ENCODE data around the gene PRR5.
"Not testable (repeated sequence)": the region's sequence is repeated elsewhere in the genome, so short reads cannot be mapped to it uniquely, and the experiment has no call there.

PRR5 gene

GRCh38 chr22:44701824-44702478 lies at the start of gene PRR5:
Gene PRR5 (plus strand): TSS chr22:44702204. CDS start chr22:44702475, 271 bp downstream.
- no peak for DNase-seq

DNA sequence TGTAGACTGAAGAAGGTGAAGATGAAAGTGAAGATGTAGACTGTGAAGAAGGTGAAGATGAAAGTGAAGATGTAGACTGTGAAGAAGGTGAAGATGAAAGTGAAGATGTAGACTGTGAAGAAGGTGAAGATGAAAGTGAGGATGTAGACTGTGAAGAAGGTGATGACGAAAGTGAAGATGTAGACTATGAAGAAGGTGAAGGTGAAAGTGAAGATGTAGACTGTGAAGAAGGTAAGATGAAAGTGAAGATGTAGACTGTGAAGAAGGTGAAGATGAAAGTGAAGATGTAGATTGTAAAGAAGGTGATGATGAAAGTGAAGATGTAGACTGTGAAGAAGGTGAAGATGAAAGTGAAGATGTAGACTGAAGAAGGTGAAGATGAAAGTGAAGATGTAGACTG lies 49.1 kb upstream of the PRR5 start:
- DNase-seq: not testable (repeated sequence)

- no peak for DNase-seq
These were observed 43.6 kb upstream of the PRR5 start for GRCh38 chr22:44658311-44658953.

- peak; percentile 47 for DNase-seq
These were observed 42.9 kb upstream of the PRR5 start for GRCh38 chr22:44659140-44659539.

DNA sequence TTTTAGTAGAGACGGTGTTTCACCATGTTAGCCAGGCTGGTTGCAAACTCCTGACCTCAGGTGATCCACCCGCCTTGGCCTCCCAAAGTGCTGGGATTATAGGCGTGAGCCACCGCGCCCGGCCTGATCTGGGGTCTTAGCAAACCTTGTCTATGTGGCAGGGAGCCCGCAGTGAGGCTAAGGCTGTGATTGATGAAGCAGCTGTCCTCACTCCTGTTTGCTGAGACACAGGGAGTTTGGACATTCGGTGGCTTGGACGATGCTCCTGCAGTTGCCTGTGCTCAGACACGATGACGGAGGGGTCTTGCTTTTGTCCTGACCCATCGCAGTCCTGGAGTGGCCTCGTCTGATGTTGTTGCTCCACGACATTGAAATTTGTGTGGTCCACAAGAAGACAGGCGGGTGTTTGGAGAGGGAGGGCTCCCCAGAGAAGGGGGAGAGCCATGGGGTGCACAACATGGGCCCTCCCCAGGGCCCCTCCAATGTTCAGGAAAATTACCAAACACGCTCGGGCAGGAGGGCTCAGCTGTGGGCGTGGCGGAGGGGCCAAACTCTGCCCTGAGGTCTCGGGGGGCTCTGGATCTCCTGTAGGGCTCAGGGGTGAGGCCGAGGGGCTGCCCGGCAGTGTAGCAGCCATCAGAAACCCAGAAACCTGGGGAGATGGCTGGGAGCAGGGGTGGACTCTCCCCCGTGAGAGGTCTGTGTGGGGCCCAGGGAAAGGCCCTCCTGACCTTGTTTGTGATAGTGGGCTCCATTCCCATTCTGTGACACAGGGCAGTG lies 41.8 kb upstream of the PRR5 start:
- no peak for DNase-seq

DNA sequence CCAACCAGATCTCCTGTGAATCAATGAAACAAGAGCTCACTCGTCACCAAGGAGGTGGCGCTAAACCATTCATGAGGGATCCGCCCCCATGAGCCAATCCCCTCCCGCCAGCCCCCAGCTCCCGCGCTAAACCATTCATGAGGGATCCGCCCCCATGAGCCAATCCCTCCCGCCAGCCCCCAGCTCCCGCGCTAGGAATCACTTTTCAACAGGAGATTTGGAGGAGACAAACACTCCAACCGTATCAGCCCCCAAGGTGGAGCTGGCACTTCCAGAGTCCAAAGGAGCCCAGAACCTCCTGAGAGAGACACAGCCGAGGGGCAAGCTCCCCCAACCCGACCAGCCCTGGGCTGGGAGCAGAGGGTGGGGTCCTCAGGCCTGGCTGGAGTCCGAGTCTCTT lies 40.9 kb upstream of the PRR5 start:
- DNase-seq: no peak

DNA sequence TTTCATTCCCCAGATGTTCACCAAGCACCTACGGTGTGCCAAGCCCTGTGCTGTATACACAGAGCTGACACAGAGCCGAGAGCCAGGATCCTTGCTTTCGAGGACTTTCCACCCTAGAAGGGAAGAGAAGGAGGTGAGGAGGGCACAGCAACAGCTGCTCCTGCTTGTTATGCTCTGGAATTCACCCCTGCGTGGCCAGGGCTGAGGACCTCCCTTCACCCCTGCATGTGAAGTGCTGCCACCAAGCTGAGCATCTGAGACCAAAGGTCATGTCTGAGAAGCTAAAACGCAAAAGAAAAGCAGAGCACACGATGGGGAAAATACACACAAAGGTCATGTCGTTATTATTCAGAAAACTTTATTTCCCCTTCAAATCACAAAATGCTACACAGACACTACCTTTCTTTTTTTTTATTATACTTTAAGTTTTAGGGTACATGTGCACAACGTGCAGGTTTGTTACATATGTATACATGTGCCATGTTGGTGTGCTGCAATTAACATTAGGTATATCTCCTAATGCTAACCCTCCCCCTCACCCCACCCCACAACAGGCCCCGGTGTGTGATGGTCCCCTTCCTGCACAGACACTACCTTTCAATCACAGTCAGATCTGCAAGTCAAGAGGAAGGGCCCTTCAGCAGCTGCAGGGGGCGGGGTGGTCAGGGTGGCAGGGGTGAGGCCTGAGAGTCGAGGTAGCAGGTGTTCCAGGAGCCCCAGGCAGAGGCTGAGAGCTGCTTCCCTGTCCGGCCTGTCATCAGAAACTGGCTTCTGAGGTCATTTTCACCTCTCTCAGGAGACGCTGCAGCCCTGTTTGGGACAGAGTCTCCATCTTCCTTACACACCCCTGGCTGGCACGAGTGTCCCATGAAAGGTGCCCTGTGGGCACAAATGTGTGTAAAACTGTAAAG lies 40.1 kb upstream of the PRR5 start:
- no peak for DNase-seq

GRCh38 chr22:44663256-44663999 lies 38.6 kb upstream of the PRR5 start:
- no peak for DNase-seq

DNA sequence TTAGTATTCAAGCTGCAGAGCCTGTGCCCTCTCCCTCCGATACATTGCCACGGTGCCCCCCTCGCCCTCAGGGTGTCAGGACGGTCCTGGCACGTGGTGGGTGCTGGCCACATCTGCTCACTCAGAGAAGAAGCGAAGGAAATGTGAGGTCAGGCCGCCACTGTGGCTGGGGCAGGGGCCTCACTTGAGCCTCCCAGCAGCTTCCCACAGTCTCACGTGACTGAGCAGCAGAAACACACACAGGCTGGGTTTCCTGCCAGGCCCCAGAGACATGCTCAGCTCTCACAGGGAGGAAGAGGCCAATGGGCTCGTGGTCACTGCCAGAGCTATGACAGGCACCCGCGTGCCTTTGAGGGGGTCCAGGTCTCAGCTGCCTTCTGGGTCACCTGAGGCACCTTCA lies 37.9 kb upstream of the PRR5 start:
- DNase-seq: no peak

DNA sequence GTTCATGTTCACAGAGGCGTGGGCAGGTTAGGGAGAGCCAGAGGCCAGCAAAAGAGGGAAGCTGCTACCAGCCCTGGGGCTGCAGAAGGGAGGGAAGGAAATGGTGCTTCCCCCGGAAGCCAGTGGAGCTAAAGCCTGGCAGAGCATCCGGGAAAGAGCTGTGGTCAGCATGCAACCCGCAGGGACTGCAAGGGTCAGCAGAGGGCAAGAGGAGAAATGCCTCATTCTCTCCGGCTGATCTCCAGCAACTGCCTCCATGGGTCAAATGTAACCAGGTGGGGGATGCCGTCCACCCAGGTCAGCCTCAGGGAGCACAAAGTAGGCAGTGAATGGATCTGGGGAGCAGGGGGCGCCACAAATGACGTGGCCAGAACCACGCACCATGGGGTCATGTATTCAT lies 36.9 kb upstream of the PRR5 start:
- DNase-seq: no peak

GRCh38 chr22:44666207-44666585 lies 35.8 kb upstream of the PRR5 start:
- DNase-seq: no peak

DNA sequence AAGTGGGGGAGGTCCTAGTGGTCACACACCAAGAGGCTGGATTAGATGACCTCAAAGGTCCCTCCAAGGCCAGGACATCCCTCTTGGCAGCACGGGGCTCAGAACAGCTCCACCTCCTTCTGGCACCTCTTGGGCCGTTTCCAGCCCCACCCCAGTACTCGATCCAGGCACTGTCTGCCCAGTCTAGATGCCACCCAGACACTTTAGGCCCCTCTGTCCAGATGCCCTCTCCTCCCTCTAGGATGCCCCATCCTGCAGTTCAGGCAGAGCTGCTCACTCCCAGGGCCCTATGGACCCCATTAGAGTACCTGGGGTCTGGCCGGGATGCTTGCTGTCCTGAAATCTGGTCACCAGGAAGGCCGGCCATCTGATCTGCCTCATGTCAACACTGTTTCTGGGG lies 34.7 kb upstream of the PRR5 start:
- no peak for DNase-seq

DNA sequence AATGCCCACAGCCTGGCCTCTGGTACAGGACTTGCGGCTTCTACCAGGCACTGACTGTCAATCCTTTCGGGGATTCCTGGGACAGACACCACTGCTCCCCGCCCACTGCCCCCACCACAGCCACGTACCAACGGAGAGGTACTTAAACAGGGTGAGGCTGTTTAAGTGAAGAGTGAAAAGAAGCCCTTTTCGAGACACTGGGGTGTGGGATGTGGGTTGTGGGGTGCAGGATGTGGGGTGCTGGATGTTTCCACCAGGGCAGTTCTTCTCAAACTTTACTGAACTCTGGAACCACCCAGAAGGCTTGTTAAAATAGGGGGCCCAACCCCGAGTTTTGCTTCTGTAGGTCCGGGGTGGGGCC lies 34.2 kb upstream of the PRR5 start:
- DNase-seq: no peak

DNA sequence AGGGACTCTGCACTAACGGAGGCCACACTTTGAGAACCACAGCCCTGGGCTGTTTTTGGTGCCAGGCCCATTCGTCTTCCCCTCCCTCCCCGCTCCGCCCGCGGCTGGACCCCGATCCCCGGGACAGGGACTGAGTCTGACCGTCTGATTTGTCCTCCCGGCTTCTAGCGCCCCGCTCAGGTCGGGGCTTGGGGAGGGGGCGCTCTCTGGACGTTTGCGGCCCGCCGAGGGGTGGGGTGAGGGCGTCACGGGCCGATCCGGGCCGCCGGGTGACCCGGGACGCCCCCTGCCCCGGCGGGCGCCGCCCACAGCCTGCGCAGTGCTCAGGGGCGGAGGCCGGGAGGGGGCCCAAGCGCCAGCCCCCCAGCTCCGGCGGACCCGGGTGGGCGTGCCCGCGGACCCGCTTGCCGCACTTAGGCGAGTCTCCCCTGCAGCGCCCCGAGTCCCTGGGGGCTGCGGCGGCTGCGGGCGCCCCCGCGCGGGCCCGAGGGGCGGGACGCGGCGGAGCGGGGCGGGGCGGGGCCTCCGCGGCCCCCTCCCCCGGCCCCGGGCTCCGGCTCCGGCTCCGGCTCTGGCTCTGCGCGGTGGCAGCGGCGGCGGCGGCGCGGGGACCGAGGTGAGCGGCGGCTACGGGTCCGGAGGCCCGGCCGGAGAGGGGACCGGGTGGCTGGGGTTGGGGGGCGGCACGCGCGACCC lies 33.7 kb upstream of the PRR5 start:
- DNase-seq: no peak

GRCh38 chr22:44668886-44669521 lies 33.0 kb upstream of the PRR5 start:
- DNase-seq: no peak

DNA sequence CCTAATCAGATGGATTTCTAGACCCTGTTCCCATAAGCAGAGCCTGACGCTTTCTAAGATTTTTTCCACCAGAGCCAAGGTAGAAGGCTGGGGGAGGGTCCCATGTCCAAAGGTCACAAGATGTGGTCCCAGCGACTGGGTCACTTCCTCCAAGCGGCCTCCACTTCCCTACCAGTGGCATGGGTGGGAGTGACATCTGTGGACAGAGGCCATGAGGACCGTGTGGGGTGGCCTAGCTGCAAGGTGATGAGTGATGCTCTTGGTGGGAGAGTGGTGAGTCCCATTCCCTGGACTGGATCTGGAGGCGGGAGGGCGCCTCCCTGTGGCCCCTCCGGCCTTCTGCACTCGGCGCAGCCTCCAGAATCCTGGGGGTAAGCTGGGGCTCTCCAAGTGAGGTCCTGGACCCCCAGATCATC lies 32.4 kb upstream of the PRR5 start:
- peak; percentile 45 for DNase-seq

DNA sequence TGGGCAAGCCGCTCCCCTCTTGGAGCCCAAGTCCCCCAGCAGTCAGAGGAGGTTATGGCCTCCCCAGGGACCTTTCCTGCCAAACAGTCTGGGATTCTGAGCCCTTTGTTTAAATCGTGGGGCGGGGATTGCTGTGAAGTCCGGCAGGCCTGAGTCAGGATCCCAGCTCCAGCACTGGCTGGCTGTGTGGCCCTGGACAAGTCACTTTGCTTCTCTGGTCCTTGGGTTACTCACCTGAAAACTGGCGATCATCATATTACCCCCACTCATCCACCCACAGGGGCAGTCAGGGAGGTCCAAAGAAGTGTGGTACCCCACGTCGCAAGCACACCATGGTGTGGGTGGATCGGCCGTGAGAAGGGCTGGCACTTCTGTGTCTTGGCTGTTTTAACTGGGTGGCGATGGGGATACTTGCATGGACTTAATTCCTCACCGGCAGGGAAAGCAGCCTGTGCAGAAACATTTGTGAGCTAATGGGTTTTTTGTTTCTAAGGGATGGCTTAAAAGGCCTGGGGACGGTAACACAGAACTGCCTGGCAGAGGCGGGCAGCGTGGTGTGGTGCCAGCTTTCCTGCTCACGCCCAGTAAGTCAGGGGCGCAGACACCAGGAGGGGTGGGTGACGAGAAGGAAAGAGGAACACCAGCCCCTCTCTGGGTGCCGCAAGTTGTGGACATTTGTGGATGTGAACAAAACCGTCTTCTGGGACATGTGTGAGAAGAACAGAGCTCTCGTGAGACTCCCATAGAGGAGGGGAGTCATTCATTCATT lies 31.6 kb upstream of the PRR5 start:
- no peak for DNase-seq

GRCh38 chr22:44671742-44672141 lies 30.3 kb upstream of the PRR5 start:
- DNase-seq: no peak

GRCh38 chr22:44672632-44673031 lies 29.4 kb upstream of the PRR5 start:
- no peak for DNase-seq

DNA sequence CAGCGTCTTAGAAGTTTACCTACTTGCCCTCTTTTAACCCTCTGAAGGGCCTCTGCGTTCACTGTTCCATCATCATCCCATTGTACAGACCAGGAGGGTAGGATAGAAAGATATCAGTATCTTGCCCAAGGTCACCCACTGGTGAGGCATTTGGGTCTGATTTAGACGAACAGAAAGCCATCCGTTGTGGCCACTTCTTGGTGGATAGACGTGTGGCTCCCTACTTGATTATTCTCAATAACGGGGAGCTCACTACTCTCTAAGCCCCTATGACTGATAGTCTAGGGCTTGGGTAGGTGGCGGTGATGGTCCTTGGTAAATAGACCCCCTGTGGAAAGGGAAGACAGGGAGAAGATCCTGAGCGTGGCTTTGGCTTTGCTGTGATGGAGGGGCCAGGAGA lies 28.6 kb upstream of the PRR5 start:
- no peak for DNase-seq

DNA sequence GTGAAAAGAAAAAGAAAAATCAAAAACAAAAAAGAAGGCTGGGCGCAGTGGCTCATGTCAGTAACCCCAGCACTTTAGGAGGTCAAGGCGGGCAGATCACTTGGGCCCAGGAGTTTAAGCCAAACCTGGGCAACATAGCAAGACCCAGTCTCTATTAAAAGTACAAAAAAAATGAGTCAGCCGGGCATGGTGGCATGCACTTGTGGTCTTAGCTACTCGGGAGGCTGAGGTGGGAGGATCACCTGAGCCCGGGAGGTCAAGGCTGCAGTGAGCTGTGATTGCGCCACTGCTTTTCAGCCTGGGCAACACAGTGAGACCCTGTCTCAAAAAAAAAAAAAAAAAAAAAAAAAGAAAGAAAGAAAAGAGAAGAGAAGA lies 26.0 kb upstream of the PRR5 start:
- DNase-seq: not testable (repeated sequence)
